ENCODE data around the gene CFAP20. TPM values are rescaled to one million over a fixed set of nuclear protein-coding genes. Genes with fewer than 3 reads are reported as not detected.

The CFAP20 gene
- polyA plus RNA-seq, 2 of the 4 experiments (the other 2 are of a cell fraction), result 45.3 to 53.1 TPM

DNA sequence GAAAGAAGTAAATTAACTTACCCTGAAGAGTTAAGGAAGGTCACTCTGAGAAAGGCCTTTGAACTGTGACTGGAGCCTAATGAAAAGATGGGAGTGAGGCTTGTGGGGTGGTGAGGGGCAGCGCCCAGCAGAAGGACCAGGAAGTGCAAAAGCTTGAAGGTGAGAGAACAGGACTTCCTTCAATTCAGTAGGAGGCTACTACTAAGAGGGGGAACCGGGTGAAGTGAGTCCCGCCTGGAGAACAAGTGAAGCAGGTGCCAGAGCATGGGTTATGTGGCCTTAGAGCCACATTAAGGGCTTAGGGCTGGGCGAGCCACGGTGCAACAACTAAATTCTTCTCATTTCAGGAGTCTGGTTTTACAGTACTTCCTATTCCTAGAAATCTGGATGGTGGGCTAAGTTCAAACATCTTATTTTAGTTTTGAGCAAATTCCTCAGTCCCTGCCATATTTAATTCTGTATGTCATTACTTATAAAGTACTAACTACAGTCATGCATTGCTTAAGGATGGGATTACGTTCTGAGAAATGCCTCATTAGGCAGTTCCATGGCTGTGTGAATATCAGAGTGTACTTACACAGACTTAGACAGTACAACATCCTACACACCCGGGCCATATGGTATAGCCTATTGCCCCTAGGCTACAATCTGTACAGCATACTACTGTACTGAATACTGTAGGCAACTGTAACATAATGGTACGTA, 5.1 kb downstream of the CFAP20 start:
- H3K4me1 ChIP-seq, result peaks cover 34% of the 10 kb centered on the region
- 87% methylated on average over 8 of the region's 8 CpGs for WGBS (ENCODE audit: missing lambda C conversion rate)
- DNase-seq (ENCODE audit: low read depth in 1 of 2, low spot score in 1 of 2) (no peak), ATAC-seq (no peak), FAIRE-seq (no peak)
- ChIA-PET CTCF (interaction anchor here (0.6 to 3.3 kb wide), 3 partner anchors 27 to 118 kb away, joined by 3 to 25 read pairs (median 5); no protein-coding TSS in a partner anchor), POLR2A (no interaction called here)
- TF ChIP-seq RCOR1 (IDR thresholded peaks at IDR 0.05; ENCODE audit: low read depth, low read length), result no peak
- no peak overlapping the region for H3K27ac ChIP-seq
- H3K9me3 ChIP-seq, result no peaks in the 10 kb centered on the region
- no peak overlapping the region for H3K4me3 ChIP-seq
- H3K4me2 ChIP-seq, result no peak overlapping the region

DNA sequence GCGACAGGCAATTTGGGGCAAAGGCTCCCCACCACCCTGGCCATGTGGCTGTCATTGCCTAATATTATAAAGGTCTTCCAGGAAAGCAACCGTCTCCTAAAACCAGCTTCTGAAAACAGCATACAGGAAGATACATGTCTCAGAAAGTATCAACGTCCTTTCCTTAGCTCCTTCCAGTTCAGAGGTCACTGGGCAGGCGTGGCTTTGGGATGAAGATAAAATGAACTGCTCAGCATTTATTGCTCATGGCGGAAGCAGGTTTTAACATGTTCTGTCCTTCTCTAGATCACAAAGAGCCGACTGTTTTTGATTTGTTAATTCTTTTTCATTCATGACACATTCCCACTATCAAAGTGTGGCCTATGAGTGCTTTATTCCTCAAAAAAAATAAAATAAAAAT, 8.0 kb downstream of the CFAP20 start:
- H3K4me3 ChIP-seq, result no peak overlapping the region
- H3K9me3 ChIP-seq, result no peaks in the 10 kb centered on the region
- ChIA-PET POLR2A (interaction anchor here (0.6 kb wide), 1 partner anchor 8 kb away, joined by 3 read pairs; the partner anchor contains the start of gene CFAP20), CTCF (interaction anchor here (0.6 to 3.9 kb wide), 39 partner anchors 8 to 569 kb away, joined by 3 to 37 read pairs (median 4); partner anchors contain the start of genes KATNB1, MMP15, USB1 and ZNF319)
- FAIRE-seq (no peak), DNase-seq (ENCODE audit: low read depth in 1 of 2, low spot score in 1 of 2) (no peak), ATAC-seq (no peak)
- no peak overlapping the region for H3K27ac ChIP-seq
- peak overlapping the region; percentile 49; the same call in 1 of the 3 replicates for H3K4me2 ChIP-seq
- WGBS (ENCODE audit: missing lambda C conversion rate), result 73% methylated on average over 6 of the region's 6 CpGs
- H3K4me1 ChIP-seq, result peaks cover 13% of the 10 kb centered on the region
- TF ChIP-seq CHD4 (IDR thresholded peaks at IDR 0.05; ENCODE audit: borderline replicate concordance), result no peak
- TF ChIP-seq MAFK (IDR thresholded peaks at IDR 0.05; ENCODE audit: partially characterized antibody), result peak; percentile 64

DNA sequence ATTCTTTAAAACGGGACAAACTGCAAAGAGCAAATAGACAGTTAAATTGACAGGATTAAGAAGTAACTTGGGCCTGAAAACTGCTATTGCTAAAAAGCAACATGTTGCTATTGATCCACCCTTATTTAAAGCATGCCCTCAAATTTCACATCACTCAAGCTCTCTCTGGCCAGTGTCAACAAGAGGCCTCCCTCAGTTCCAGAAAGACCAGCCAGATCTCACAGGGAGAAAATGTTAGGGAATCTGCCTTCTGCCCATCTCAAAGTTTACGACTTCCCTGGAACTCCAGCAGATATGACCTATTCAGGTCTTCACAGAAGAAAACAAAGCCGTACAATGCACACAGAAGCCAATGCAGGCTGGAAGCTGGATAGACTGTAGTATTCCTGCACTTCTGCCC, 8.9 kb downstream of the CFAP20 start:
- Histone ChIP-seq H3K27ac (no peak overlapping the region), H3K9me3 (no peaks in the 10 kb centered on the region), H3K4me2 (no peak overlapping the region), H3K4me1 (peaks cover 13% of the 10 kb centered on the region), H3K4me3 (no peak overlapping the region)
- ChIA-PET POLR2A (no interaction called here), CTCF (interaction anchor here (0.8 to 3.9 kb wide), 6 partner anchors 14 to 101 kb away, joined by 3 to 37 read pairs (median 24); partner anchors contain the start of gene MMP15)
- DNase-seq (ENCODE audit: low read depth in 1 of 2, low spot score in 1 of 2) (no peak), FAIRE-seq (no peak), ATAC-seq (no peak)
- 93% methylated on average over 3 of the region's 3 CpGs for WGBS (ENCODE audit: missing lambda C conversion rate)
- TF ChIP-seq, protein P1, sequence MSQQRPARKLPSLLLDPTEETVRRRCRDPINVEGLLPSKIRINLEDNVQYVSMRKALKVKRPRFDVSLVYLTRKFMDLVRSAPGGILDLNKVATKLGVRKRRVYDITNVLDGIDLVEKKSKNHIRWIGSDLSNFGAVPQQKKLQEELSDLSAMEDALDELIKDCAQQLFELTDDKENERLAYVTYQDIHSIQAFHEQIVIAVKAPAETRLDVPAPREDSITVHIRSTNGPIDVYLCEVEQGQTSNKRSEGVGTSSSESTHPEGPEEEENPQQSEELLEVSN (IDR thresholded peaks at IDR 0.05; ENCODE audit: borderline replicate concordance, low read depth), result no peak
- no peak for TF ChIP-seq FOSB (CRISPR knock-in tag; IDR thresholded peaks at IDR 0.05)
- TF ChIP-seq RNF2 (IDR thresholded peaks at IDR 0.05; ENCODE audit: borderline replicate concordance, low read depth), result no peak
- no peak for TF ChIP-seq MAZ (IDR thresholded peaks at IDR 0.05; ENCODE audit: borderline replicate concordance, low read depth, low read length)
- TF ChIP-seq JUNB (IDR thresholded peaks at IDR 0.05), result no peak
- no peak for TF ChIP-seq NPAS2 (CRISPR knock-in tag; IDR thresholded peaks at IDR 0.05; ENCODE audit: borderline replicate concordance)
- TF ChIP-seq, protein P2, sequence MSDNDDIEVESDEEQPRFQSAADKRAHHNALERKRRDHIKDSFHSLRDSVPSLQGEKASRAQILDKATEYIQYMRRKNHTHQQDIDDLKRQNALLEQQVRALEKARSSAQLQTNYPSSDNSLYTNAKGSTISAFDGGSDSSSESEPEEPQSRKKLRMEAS (IDR thresholded peaks at IDR 0.05), result no peak
- TF ChIP-seq, protein P3, sequence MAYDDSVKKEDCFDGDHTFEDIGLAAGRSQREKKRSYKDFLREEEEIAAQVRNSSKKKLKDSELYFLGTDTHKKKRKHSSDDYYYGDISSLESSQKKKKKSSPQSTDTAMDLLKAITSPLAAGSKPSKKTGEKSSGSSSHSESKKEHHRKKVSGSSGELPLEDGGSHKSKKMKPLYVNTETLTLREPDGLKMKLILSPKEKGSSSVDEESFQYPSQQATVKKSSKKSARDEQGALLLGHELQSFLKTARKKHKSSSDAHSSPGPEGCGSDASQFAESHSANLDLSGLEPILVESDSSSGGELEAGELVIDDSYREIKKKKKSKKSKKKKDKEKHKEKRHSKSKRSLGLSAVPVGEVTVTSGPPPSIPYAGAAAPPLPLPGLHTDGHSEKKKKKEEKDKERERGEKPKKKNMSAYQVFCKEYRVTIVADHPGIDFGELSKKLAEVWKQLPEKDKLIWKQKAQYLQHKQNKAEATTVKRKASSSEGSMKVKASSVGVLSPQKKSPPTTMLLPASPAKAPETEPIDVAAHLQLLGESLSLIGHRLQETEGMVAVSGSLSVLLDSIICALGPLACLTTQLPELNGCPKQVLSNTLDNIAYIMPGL (CRISPR knock-in tag; IDR thresholded peaks at IDR 0.05; ENCODE audit: borderline replicate concordance), result no peak
- TF ChIP-seq, protein P4, sequence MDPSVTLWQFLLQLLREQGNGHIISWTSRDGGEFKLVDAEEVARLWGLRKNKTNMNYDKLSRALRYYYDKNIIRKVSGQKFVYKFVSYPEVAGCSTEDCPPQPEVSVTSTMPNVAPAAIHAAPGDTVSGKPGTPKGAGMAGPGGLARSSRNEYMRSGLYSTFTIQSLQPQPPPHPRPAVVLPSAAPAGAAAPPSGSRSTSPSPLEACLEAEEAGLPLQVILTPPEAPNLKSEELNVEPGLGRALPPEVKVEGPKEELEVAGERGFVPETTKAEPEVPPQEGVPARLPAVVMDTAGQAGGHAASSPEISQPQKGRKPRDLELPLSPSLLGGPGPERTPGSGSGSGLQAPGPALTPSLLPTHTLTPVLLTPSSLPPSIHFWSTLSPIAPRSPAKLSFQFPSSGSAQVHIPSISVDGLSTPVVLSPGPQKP (IDR thresholded peaks at IDR 0.05; ENCODE audit: low read depth, low read length), result no peak
- TF ChIP-seq JUN (IDR thresholded peaks at IDR 0.05), result no peak
- TF ChIP-seq TFCP2L1 (CRISPR knock-in tag; IDR thresholded peaks at IDR 0.05), result no peak
- TF ChIP-seq HOXB13 (CRISPR knock-in tag; IDR thresholded peaks at IDR 0.05; ENCODE audit: low read depth), result no peak
- TF ChIP-seq PHF8 (IDR thresholded peaks at IDR 0.05; ENCODE audit: borderline replicate concordance, low read depth), result no peak
- no peak for TF ChIP-seq ZC3H11A (IDR thresholded peaks at IDR 0.05)

All from A549 (cell line).